ENCODE results near the gene MYRF. TPM values are rescaled to one million over a fixed set of nuclear protein-coding genes. Genes with fewer than 3 reads are reported as not detected.

MYRF gene
- total and polyA plus RNA-seq, 4 donors: 11.9 to 41.2 (median 25.2) TPM

GRCh38 chr11:61743486-61744095, 8.8 kb upstream of the MYRF start:
- no peak overlapping the region for H3K9ac ChIP-seq (ENCODE audit: insufficient read depth in 1 of 2, low read length in 2 of 2)
- H3K4me1 ChIP-seq (ENCODE audit: control insufficient read depth in 5 of 5, insufficient read depth in 5 of 5, low read length in 5 of 5): peaks cover 0 to 4% (median 3%) of the 10 kb centered on the region in 5 donors
- no peak overlapping the region for H3K4me3 ChIP-seq
- no peak for ATAC-seq (ENCODE audit: insufficient read depth, low FRiP score)
- H3K27me3 ChIP-seq (ENCODE audit: control insufficient read depth in 3 of 3, insufficient read depth in 3 of 3, low read length in 2 of 3): no peaks in the 10 kb centered on the region
- peaks cover 0 to 8% (median 2%) of the 10 kb centered on the region in 4 donors for H3K36me3 ChIP-seq (ENCODE audit: control insufficient read depth in 4 of 4, insufficient read depth in 4 of 4, low read length in 4 of 4)
- H3K27ac ChIP-seq (ENCODE audit: low read depth in 1 of 2, low read length in 1 of 2): no peak overlapping the region
- 91 to 95% methylated on average over 42 of the region's 42 CpGs for WGBS, 2 donors
- no peaks in the 10 kb centered on the region for H3K9me3 ChIP-seq (ENCODE audit: control insufficient read depth in 4 of 4, insufficient read depth in 3 of 4, low read length in 3 of 4)
- no peak for DNase-seq
- no peak for TF ChIP-seq CTCF (IDR thresholded peaks at IDR 0.05; ENCODE audit: control extremely low read depth, extremely low read depth)

- Histone ChIP-seq H3K36me3 (ENCODE audit: control insufficient read depth in 4 of 4, insufficient read depth in 4 of 4, low read length in 4 of 4) (peaks cover 0 to 8% (median 2%) of the 10 kb centered on the region in 4 donors), H3K27ac (ENCODE audit: low read depth in 1 of 2, low read length in 1 of 2) (no peak overlapping the region), H3K4me3 (no peak overlapping the region), H3K4me1 (ENCODE audit: control insufficient read depth in 5 of 5, insufficient read depth in 5 of 5, low read length in 5 of 5) (peaks cover 0 to 4% (median 3%) of the 10 kb centered on the region in 5 donors), H3K9me3 (ENCODE audit: control insufficient read depth in 4 of 4, insufficient read depth in 3 of 4, low read length in 3 of 4) (no peaks in the 10 kb centered on the region), H3K9ac (ENCODE audit: insufficient read depth in 1 of 2, low read length in 2 of 2) (no peak overlapping the region), H3K27me3 (ENCODE audit: control insufficient read depth in 3 of 3, insufficient read depth in 3 of 3, low read length in 2 of 3) (no peaks in the 10 kb centered on the region)
- ATAC-seq (ENCODE audit: insufficient read depth, low FRiP score) (no peak), DNase-seq (no peak)
- no peak for TF ChIP-seq CTCF (IDR thresholded peaks at IDR 0.05; ENCODE audit: control extremely low read depth, extremely low read depth)
- 92 to 94% methylated on average over 20 of the region's 20 CpGs for WGBS, 2 donors
Measured at GRCh38 chr11:61744181-61744580, 8.3 kb upstream of the MYRF start.

GRCh38 chr11:61744609-61745156, 7.8 kb upstream of the MYRF start:
- ATAC-seq (ENCODE audit: insufficient read depth, low FRiP score) (no peak), DNase-seq (no peak)
- Histone ChIP-seq H3K4me3 (no peak overlapping the region), H3K36me3 (ENCODE audit: control insufficient read depth in 4 of 4, insufficient read depth in 4 of 4, low read length in 4 of 4) (peaks cover 0 to 5% (median 2%) of the 10 kb centered on the region in 4 donors), H3K27me3 (ENCODE audit: control insufficient read depth in 3 of 3, insufficient read depth in 3 of 3, low read length in 2 of 3) (no peaks in the 10 kb centered on the region), H3K9me3 (ENCODE audit: control insufficient read depth in 4 of 4, insufficient read depth in 3 of 4, low read length in 3 of 4) (no peaks in the 10 kb centered on the region), H3K9ac (ENCODE audit: insufficient read depth in 1 of 2, low read length in 2 of 2) (no peak overlapping the region), H3K27ac (ENCODE audit: low read depth in 1 of 2, low read length in 1 of 2) (no peak overlapping the region), H3K4me1 (ENCODE audit: control insufficient read depth in 5 of 5, insufficient read depth in 5 of 5, low read length in 5 of 5) (peaks cover 0 to 7% (median 3%) of the 10 kb centered on the region in 5 donors)
- 92 to 93% methylated on average over 10 of the region's 10 CpGs for WGBS, 2 donors
- no peak for TF ChIP-seq CTCF (IDR thresholded peaks at IDR 0.05; ENCODE audit: control extremely low read depth, extremely low read depth)
